Smooth muscle cell (in vitro differentiated cells): Measurements from ENCODE around the gene ANKRD60. TPM values are rescaled to one million over a fixed set of nuclear protein-coding genes. Genes with fewer than 3 reads are reported as not detected.
A peak's percentile ranks its signal among the peaks of the same experiment; 100 is the strongest.

Experiments
- DNase-seq: peaks from one replicate; lab custom pipeline; 2025; ENCODE audit not compliant: unreplicated experiment; lab: John Stamatoyannopoulos, UW
- H2AFZ ChIP-seq: fragments of 200-600 bp; sonication (generic); 2 replicates; pipeline ENCODE4 v1.6.0; 2016; ENCODE audit warnings: antibody characterized with exemption, low read depth, mild to moderate bottlenecking
- H3F3A ChIP-seq: fragments of 200-600 bp; sonication (generic); 2 replicates; pipeline ENCODE4 v1.6.0; 2017; ENCODE audit warnings: antibody characterized with exemption, low read depth
- H3K27ac ChIP-seq: fragments of 200-600 bp; sonication (generic); 2 replicates; pipeline ENCODE4 v1.5.1; 2016; ENCODE audit warnings: low read depth, mild to moderate bottlenecking
- H3K27me3 ChIP-seq: fragments of 200-600 bp; sonication (generic); 2 replicates; pipeline ENCODE4 v1.6.1; 2016; ENCODE audit warnings: low read depth, mild to moderate bottlenecking
- H3K36me3 ChIP-seq: fragments of 200-600 bp; sonication (generic); 2 replicates; pipeline ENCODE4 v1.5.1; 2016; ENCODE audit warnings: low read depth
- H3K4me1 ChIP-seq: fragments of 200-600 bp; sonication (generic); 2 replicates; pipeline ENCODE4 v1.5.1; 2016; ENCODE audit warnings: low read depth
- H3K4me2 ChIP-seq: fragments of 200-600 bp; sonication (generic); 2 replicates; pipeline ENCODE4 v1.6.0; 2016; ENCODE audit warnings: mild to moderate bottlenecking
- H3K4me3 ChIP-seq: fragments of 200-600 bp; sonication (generic); 2 replicates; pipeline ENCODE4 v1.5.1; 2016; ENCODE audit warnings: mild to moderate bottlenecking
- H3K79me2 ChIP-seq: fragments of 200-600 bp; sonication (generic); 2 replicates; pipeline ENCODE4 v1.6.0; 2016; ENCODE audit warnings: low read depth, mild to moderate bottlenecking
- H3K9ac ChIP-seq: fragments of 200-600 bp; sonication (generic); 2 replicates; pipeline ENCODE4 v1.6.0; 2016; ENCODE audit warnings: low read depth
- H3K9me3 ChIP-seq: fragments of 200-600 bp; sonication (generic); replicated peaks from 2 replicates; pipeline ENCODE4 v1.5.1; 2016; ENCODE audit warnings: low read depth
- H4K20me1 ChIP-seq: fragments of 200-600 bp; sonication (generic); 2 replicates; pipeline ENCODE4 v1.6.0; 2016; ENCODE audit warnings: low read depth
- CTCF ChIP-seq: fragments of 200-600 bp; sonication (generic); IDR thresholded peaks from 2 replicates; pipeline ENCODE4 v1.5.1; 2017; ENCODE audit warnings: borderline replicate concordance, mild to moderate bottlenecking, antibody characterized with exemption; ENCODE audit not compliant: insufficient read depth, poor library complexity, severe bottlenecking
- WGBS: methylation state at CpG from one replicate; pipeline ENCODE4 v1.1.7; 2016; ENCODE audit warnings: low lambda C conversion rate; 5-methylcytosine and 5-hydroxymethylcytosine counted together
- polyA plus RNA-seq: library from polyadenylated mRNA; unstranded; fragments of >200 nt; fragmentation: Nextera tagmentation; extraction: Ambion mirVana; gene quantifications from 2 replicates; pipeline ENCODE4 v1.2.1, GENCODE V29; 2016
- total RNA-seq: library from RNA; depleted of rRNA; stranded (reverse); fragments of >200 nt; gene quantifications from 2 replicates; pipeline ENCODE4 v1.2.3, GENCODE V29; 2014

The ANKRD60 gene
- total and polyA plus RNA-seq, 2 experiments from 2014 or later: not detected

DNA sequence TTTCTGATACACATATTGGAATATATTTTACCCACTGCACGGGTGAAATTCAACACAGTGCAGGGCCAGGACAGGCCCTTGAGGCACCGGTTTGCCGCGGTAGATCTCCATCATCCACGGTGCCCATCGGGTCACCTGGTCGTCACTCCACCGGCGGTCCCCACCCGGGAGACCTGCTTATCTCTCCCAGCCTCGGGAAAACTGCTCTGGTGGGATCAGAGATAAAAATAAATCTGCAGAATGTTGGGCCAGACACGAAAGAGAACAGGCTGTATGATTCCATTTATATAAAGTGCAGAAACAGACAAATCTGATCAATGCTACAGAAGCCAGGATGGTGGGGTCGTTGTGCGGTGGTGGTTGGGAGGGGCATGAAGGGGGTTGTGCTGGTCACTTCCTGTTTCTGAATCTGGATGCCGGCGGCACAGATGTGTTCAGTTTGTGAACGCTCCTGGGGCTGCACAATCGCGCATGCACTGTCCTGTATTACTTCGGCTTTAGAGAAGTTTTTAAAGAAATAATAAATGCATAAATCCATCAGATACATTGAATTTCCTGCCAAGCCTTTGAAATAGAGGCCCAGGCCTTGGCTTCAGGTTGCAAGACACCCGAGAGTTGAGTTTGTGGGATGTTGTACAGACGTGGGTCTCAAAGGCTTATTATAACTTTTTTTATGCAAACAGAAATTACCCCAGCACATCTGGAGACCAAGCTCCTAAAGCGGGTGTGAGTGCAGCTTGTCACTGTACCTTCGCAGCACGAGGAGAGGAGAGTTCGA lies 54.3 kb downstream of the ANKRD60 start:
- Histone ChIP-seq H2AFZ (peak overlapping the region; percentile 43), H3K4me2 (peak overlapping the region; percentile 19), H4K20me1 (no peaks in the 10 kb centered on the region), H3K9ac (no peak overlapping the region), H3K36me3 (no peaks in the 10 kb centered on the region), H3K27ac (no peak overlapping the region), H3K4me1 (peaks cover 7% of the 10 kb centered on the region), H3K9me3 (no peaks in the 10 kb centered on the region), H3K27me3 (no peaks in the 10 kb centered on the region), H3K79me2 (no peaks in the 10 kb centered on the region), H3F3A (no peaks in the 10 kb centered on the region), H3K4me3 (no peak overlapping the region)
- DNase-seq: no peak
- WGBS: 82% methylated on average over 26 of the region's 26 CpGs
- TF ChIP-seq CTCF: no peak

GRCh38 chr20:58173091-58173490 lies 55.4 kb downstream of the ANKRD60 start:
- WGBS: 95% methylated on average over 9 of the region's 9 CpGs
- H3K4me1 ChIP-seq: peaks cover 7% of the 10 kb centered on the region
- H3F3A ChIP-seq: no peaks in the 10 kb centered on the region
- no peak overlapping the region for H2AFZ ChIP-seq
- no peak for TF ChIP-seq CTCF
- no peaks in the 10 kb centered on the region for H3K36me3 ChIP-seq
- no peaks in the 10 kb centered on the region for H3K27me3 ChIP-seq
- no peak overlapping the region for H3K4me3 ChIP-seq
- H3K79me2 ChIP-seq: no peaks in the 10 kb centered on the region
- H3K9ac ChIP-seq: no peak overlapping the region
- no peaks in the 10 kb centered on the region for H3K9me3 ChIP-seq
- H3K27ac ChIP-seq: no peak overlapping the region
- H3K4me2 ChIP-seq: no peak overlapping the region
- no peak for DNase-seq
- H4K20me1 ChIP-seq: no peaks in the 10 kb centered on the region

- Histone ChIP-seq H2AFZ (no peak overlapping the region), H4K20me1 (no peaks in the 10 kb centered on the region), H3K4me2 (no peak overlapping the region), H3K27ac (no peak overlapping the region), H3K4me3 (no peak overlapping the region), H3F3A (no peaks in the 10 kb centered on the region), H3K9me3 (no peaks in the 10 kb centered on the region), H3K36me3 (no peaks in the 10 kb centered on the region), H3K9ac (no peak overlapping the region), H3K4me1 (peaks cover 7% of the 10 kb centered on the region), H3K79me2 (no peaks in the 10 kb centered on the region), H3K27me3 (no peaks in the 10 kb centered on the region)
- no peak for DNase-seq
- WGBS: 88% methylated on average over 8 of the region's 8 CpGs
- TF ChIP-seq CTCF: no peak
Observed at GRCh38 chr20:58171796-58172425, 56.5 kb downstream of the ANKRD60 start.
